Calu3 (cell line): ENCODE measurements around the gene DNASE1L1. TPM values are rescaled to one million over a fixed set of nuclear protein-coding genes. Genes with fewer than 3 reads are reported as not detected.
"Not testable (repeated sequence)": the region's sequence is repeated elsewhere in the genome, so short reads cannot be mapped to it uniquely, and the experiment has no call there.

Source experiments
- BruUV-seq: library from RNA; stranded (reverse); fragments of 400-500 nt; replicated peaks from 2 replicates; lab custom pipeline; 2021; lab: Mats Ljungman, UMichigan
- CTCF ChIA-PET: fragments of 300-600 bp; sonication (Branson Sonifier 250); formaldehyde crosslinking; loops from one replicate; lab custom pipeline; 2022; ENCODE audit warnings: antibody characterized with exemption; lab: Charles Lee
- DNase-seq: peaks from one replicate; pipeline ENCODE4 v3.0.0; 2022
- H3K27ac Mint-ChIP-seq: one replicate; pipeline ENCODE4 v1.8.0; 2022; ENCODE audit warnings: mixed read lengths; ENCODE audit not compliant: unreplicated experiment
- H3K27me3 Mint-ChIP-seq: one replicate; pipeline ENCODE4 v1.8.0; 2022; ENCODE audit warnings: mixed read lengths; ENCODE audit not compliant: unreplicated experiment
- H3K36me3 Mint-ChIP-seq: one replicate; pipeline ENCODE4 v1.8.0; 2022; ENCODE audit warnings: mild to moderate bottlenecking, moderate library complexity, mixed read lengths; ENCODE audit not compliant: insufficient read depth, unreplicated experiment
- H3K4me1 Mint-ChIP-seq: one replicate; pipeline ENCODE4 v1.8.0; 2022; ENCODE audit warnings: mild to moderate bottlenecking, low read depth, mixed read lengths; ENCODE audit not compliant: unreplicated experiment
- H3K4me3 Mint-ChIP-seq: one replicate; pipeline ENCODE4 v1.8.0; 2022; ENCODE audit warnings: mild to moderate bottlenecking, low read depth, moderate library complexity, mixed read lengths; ENCODE audit not compliant: unreplicated experiment
- H3K9me3 Mint-ChIP-seq: one replicate; pipeline ENCODE4 v1.8.0; 2022; ENCODE audit warnings: low read depth, mixed read lengths; ENCODE audit not compliant: unreplicated experiment
- CTCF ChIP-seq: fragments of 200-600 bp; IDR thresholded peaks from one replicate; pipeline ENCODE4 v1.8.0; 2022; ENCODE audit warnings: antibody characterized with exemption; ENCODE audit not compliant: unreplicated experiment
- intact Hi-C: fragments of 100-400 bp; cut with micrococcal nuclease; formaldehyde crosslinking; loops from one replicate; pipeline ENCODE4 v1.10.0; 2022; ENCODE audit not compliant: unreplicated experiment
- total RNA-seq: library from RNA; stranded (reverse); gene quantifications from 2 replicates; pipeline ENCODE4 v1.2.3, GENCODE V29; 2022

DNASE1L1 gene
- total RNA-seq, 1 experiment from 2014 or later = 30.6 TPM

DNA sequence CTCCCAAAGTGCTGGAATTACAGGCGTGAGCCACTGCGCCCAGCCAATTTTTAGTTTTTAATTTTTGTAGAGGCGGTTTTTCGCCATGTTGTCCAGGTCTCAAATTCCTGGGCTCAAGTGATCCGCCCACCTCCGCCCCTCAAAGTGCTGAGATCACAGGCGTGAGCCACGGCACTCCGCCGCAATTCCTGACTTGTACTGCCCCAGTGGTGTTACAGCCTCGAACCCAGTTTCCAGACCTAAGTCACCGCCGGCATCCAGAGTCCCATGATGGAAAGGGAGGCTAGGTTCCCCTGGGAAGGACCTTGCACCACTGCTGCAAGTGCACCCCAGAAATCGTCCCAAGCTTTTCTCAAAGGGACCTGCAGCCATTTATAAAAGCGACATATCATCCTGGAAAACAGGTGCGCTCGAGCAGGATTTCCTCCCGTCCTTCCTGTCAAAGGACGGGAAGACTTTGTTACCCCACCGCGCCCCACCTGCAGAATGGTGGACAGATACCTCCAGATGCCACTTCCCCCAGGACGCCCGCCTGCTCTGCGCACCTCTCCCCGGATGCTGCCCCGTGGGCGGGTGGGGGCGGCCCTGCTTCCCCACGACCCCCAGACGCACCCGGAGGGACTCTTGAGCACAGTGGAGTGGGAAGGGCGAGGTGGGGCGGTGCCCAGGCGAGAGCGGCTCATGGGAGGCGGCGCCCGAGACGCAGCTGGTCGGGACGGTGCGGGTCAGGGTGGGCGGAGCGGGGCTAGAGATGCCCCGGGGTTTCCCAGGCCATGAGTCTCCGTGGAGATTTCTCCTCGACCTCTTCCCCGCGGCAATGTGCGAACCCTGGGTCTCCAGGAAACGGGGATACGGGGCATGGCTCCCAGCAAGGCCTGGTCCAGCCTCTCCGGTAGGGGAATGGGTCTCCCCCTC, 11.8 kb downstream of the DNASE1L1 start:
- H3K4me1 Mint-ChIP-seq = no peaks in the 10 kb centered on the region
- peak; percentile 78 for DNase-seq
- H3K9me3 Mint-ChIP-seq = no peaks in the 10 kb centered on the region
- CTCF ChIA-PET = interaction anchor here (0.8 to 2.2 kb wide), 2 partner anchors 26 to 130 kb away, joined by 4 to 8 read pairs; no protein-coding TSS in a partner anchor
- peaks cover 62% of the 10 kb centered on the region for H3K36me3 Mint-ChIP-seq
- H3K27ac Mint-ChIP-seq = peak overlapping the region; percentile 99
- H3K4me3 Mint-ChIP-seq = peak overlapping the region; percentile 86
- no TSS peak for BruUV-seq
- peaks cover 16% of the 10 kb centered on the region for H3K27me3 Mint-ChIP-seq
- TF ChIP-seq CTCF = no peak
- intact Hi-C loops = no loop called here

DNA sequence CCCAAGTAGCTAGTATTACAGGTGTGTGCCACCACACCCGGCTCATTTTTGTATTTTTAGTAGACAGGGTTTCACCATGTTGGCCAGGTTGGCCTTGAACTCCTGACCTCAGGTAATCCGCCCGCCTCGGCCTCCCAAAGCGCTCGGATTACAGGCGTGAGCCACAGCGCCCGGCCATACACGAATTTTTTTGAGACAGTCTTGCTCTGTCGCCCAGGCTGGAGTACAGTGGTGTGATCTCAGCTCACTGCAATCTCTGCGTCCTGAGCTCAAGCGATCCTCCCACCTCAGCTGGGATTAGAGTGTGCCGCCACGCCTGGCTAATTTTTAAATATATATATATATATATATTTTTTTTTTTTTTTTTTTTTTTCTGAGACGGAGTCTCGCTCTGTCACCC, 12.7 kb downstream of the DNASE1L1 start:
- H3K27ac Mint-ChIP-seq, H3K9me3 Mint-ChIP-seq, BruUV-seq, H3K4me1 Mint-ChIP-seq, DNase-seq, H3K4me3 Mint-ChIP-seq, CTCF ChIA-PET, intact Hi-C loops: not testable (repeated sequence)
- peaks cover 53% of the 10 kb centered on the region for H3K36me3 Mint-ChIP-seq
- peaks cover 16% of the 10 kb centered on the region for H3K27me3 Mint-ChIP-seq

GRCh38 chrX:154389812-154390747, 19.0 kb downstream of the DNASE1L1 start:
- BruUV-seq, CTCF ChIA-PET, H3K27me3 Mint-ChIP-seq, H3K36me3 Mint-ChIP-seq, H3K4me1 Mint-ChIP-seq, H3K9me3 Mint-ChIP-seq, H3K27ac Mint-ChIP-seq, DNase-seq, intact Hi-C loops, H3K4me3 Mint-ChIP-seq: not testable (repeated sequence)

DNA sequence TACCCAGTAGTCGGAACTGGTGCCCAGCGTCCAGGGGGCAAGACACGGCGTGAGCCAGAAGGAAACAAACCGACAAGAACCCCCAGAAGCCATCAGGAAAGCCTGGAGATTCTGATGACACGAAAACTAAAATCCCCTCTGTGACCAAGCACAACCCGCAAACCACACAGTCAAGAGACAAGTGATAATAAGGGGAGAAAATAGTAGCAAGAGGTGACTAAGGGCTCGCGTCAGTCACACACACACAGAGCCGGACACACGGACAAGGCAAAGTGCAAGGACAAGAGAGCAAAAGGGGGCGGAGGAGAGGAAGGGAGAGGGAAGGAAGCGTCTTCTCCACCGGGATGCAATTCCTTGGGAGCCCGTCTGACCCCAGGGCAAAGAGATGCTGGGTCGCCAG, 20.4 kb downstream of the DNASE1L1 start:
- intact Hi-C loops, CTCF ChIA-PET, H3K4me1 Mint-ChIP-seq, H3K9me3 Mint-ChIP-seq, BruUV-seq, H3K4me3 Mint-ChIP-seq, H3K36me3 Mint-ChIP-seq, H3K27ac Mint-ChIP-seq, DNase-seq, H3K27me3 Mint-ChIP-seq: not testable (repeated sequence)

- H3K27ac Mint-ChIP-seq, H3K4me3 Mint-ChIP-seq, H3K4me1 Mint-ChIP-seq, BruUV-seq, H3K9me3 Mint-ChIP-seq, CTCF ChIA-PET, H3K27me3 Mint-ChIP-seq, intact Hi-C loops, DNase-seq, H3K36me3 Mint-ChIP-seq: not testable (repeated sequence)
Observed at GRCh38 chrX:154388094-154388493, 21.0 kb downstream of the DNASE1L1 start.
